HFFc6 (cell line): Measurements from ENCODE around the gene ARL4A. TPM values are rescaled to one million over a fixed set of nuclear protein-coding genes. Genes with fewer than 3 reads are reported as not detected.

Experiments used
- DNase-seq: peaks from one replicate; pipeline ENCODE4 v3.0.0-alpha.2; 2018
- H3K27ac Mint-ChIP-seq: 2 replicates; pipeline ENCODE4 v1.8.0; 2020; ENCODE audit warnings: mild to moderate bottlenecking, mixed read lengths
- H3K27me3 Mint-ChIP-seq: 2 replicates; pipeline ENCODE4 v1.8.0; 2021; ENCODE audit warnings: mild to moderate bottlenecking, moderate library complexity, mixed read lengths; ENCODE audit not compliant: insufficient read depth
- H3K36me3 Mint-ChIP-seq: 2 replicates; pipeline ENCODE4 v1.8.0; 2021; ENCODE audit warnings: low read depth, mixed read lengths
- H3K4me1 Mint-ChIP-seq: 2 replicates; pipeline ENCODE4 v1.8.0; 2020; ENCODE audit warnings: low read depth, mixed read lengths
- H3K4me3 Mint-ChIP-seq: 2 replicates; pipeline ENCODE4 v1.8.0; 2020; ENCODE audit warnings: mild to moderate bottlenecking, moderate library complexity, mixed read lengths
- H3K9me3 Mint-ChIP-seq: 2 replicates; pipeline ENCODE4 v1.8.0; 2020; ENCODE audit warnings: mild to moderate bottlenecking, mixed read lengths
- CTCF ChIP-seq: fragments of 200-600 bp; sonication (generic); IDR thresholded peaks from 2 replicates; pipeline ENCODE4 v1.5.0; 2021; ENCODE audit warnings: antibody characterized with exemption, mild to moderate bottlenecking
- total RNA-seq, 6 experiments: library from RNA; stranded (reverse); fragmentation: NEBNext Ultra II Directional; extraction: Animal tissue kit (Norgen Biotek cat#: 25700); gene quantifications; 2 replicates in 1 of 6; 3 replicates in 5 of 6; pipeline ENCODE4 v1.2.3, GENCODE V29; 2021

The ARL4A gene
- total RNA-seq, 6 experiments from 2014 or later, result 12.5 to 15.5 (median 14.7) TPM

- Mint-ChIP-seq H3K4me3 (peak overlapping the region; percentile 31; the same call in 1 of the 2 replicates), H3K27me3 (no peaks in the 10 kb centered on the region), H3K36me3 (peaks cover 27% of the 10 kb centered on the region), H3K9me3 (no peaks in the 10 kb centered on the region), H3K27ac (peak overlapping the region; percentile 77), H3K4me1 (peaks cover 67% of the 10 kb centered on the region)
- TF ChIP-seq CTCF, result no peak
- peak; percentile 83 for DNase-seq
Measured at GRCh38 chr7:12647364-12648219, 39.8 kb upstream of the ARL4A start.

- no peak for DNase-seq
- Mint-ChIP-seq H3K27ac (0 out of 2 replicates have a peak overlapping the region, but pooled peaks have one; percentile 29), H3K36me3 (peaks cover 27% of the 10 kb centered on the region), H3K4me3 (no peak overlapping the region), H3K27me3 (no peaks in the 10 kb centered on the region), H3K9me3 (no peaks in the 10 kb centered on the region), H3K4me1 (peaks cover 79% of the 10 kb centered on the region)
- TF ChIP-seq CTCF, result no peak
Measured at GRCh38 chr7:12648704-12649261, 38.6 kb upstream of the ARL4A start.

- Mint-ChIP-seq H3K36me3 (peaks cover 27% of the 10 kb centered on the region), H3K27me3 (no peaks in the 10 kb centered on the region), H3K4me1 (peaks cover 84% of the 10 kb centered on the region), H3K4me3 (no peak overlapping the region), H3K27ac (no peak overlapping the region), H3K9me3 (no peaks in the 10 kb centered on the region)
- TF ChIP-seq CTCF, result no peak
- DNase-seq, result no peak
Measured at GRCh38 chr7:12649348-12649747, 38.1 kb upstream of the ARL4A start.

- no peaks in the 10 kb centered on the region for H3K27me3 Mint-ChIP-seq
- no peak overlapping the region for H3K4me3 Mint-ChIP-seq
- no peak for TF ChIP-seq CTCF
- peaks cover 91% of the 10 kb centered on the region for H3K4me1 Mint-ChIP-seq
- peaks cover 31% of the 10 kb centered on the region for H3K36me3 Mint-ChIP-seq
- H3K27ac Mint-ChIP-seq, result no peak overlapping the region
- H3K9me3 Mint-ChIP-seq, result no peaks in the 10 kb centered on the region
- DNase-seq, result no peak
Measured at GRCh38 chr7:12650080-12650479, 37.4 kb upstream of the ARL4A start.

GRCh38 chr7:12653110-12653509, 34.3 kb upstream of the ARL4A start:
- Mint-ChIP-seq H3K27me3 (no peaks in the 10 kb centered on the region), H3K36me3 (peaks cover 27% of the 10 kb centered on the region), H3K4me1 (peaks cover 77% of the 10 kb centered on the region), H3K4me3 (peak overlapping the region; percentile 54), H3K9me3 (no peaks in the 10 kb centered on the region), H3K27ac (peak overlapping the region; percentile 77)
- DNase-seq, result no peak
- no peak for TF ChIP-seq CTCF
